ENCODE results near the gene HACD4.

Gene HACD4

GRCh38 chr9:20995616-20996015 lies 35.8 kb downstream of the HACD4 start:
- no peak for TF ChIP-seq GATA3 (IDR thresholded peaks at IDR 0.05; ENCODE audit: low read depth, low read length)
- no peak for TF ChIP-seq GATA2 (IDR thresholded peaks at IDR 0.05; ENCODE audit: low read depth, low read length)

GRCh38 chr9:20994486-20994885 lies 37.0 kb downstream of the HACD4 start:
- TF ChIP-seq GATA3 (IDR thresholded peaks at IDR 0.05; ENCODE audit: low read depth, low read length) (no peak), GATA2 (IDR thresholded peaks at IDR 0.05; ENCODE audit: low read depth, low read length) (no peak)

GRCh38 chr9:20990867-20991266 lies 40.6 kb downstream of the HACD4 start:
- TF ChIP-seq GATA2 (IDR thresholded peaks at IDR 0.05; ENCODE audit: low read depth, low read length) (no peak), GATA3 (IDR thresholded peaks at IDR 0.05; ENCODE audit: low read depth, low read length) (no peak)

- no peak for TF ChIP-seq GATA3 (IDR thresholded peaks at IDR 0.05; ENCODE audit: low read depth, low read length)
- TF ChIP-seq GATA2 (IDR thresholded peaks at IDR 0.05; ENCODE audit: low read depth, low read length) = no peak
Measured at GRCh38 chr9:20989923-20990341, 41.5 kb downstream of the HACD4 start.

- TF ChIP-seq GATA2 (IDR thresholded peaks at IDR 0.05; ENCODE audit: low read depth, low read length) = no peak
- no peak for TF ChIP-seq GATA3 (IDR thresholded peaks at IDR 0.05; ENCODE audit: low read depth, low read length)
Measured at GRCh38 chr9:20988671-20989315, 42.6 kb downstream of the HACD4 start.

- TF ChIP-seq GATA2 (IDR thresholded peaks at IDR 0.05; ENCODE audit: low read depth, low read length) (no peak), GATA3 (IDR thresholded peaks at IDR 0.05; ENCODE audit: low read depth, low read length) (no peak)
Measured at GRCh38 chr9:20988061-20988460, 43.4 kb downstream of the HACD4 start.

- TF ChIP-seq GATA2 (IDR thresholded peaks at IDR 0.05; ENCODE audit: low read depth, low read length) (no peak), GATA3 (IDR thresholded peaks at IDR 0.05; ENCODE audit: low read depth, low read length) (no peak)
Measured at GRCh38 chr9:20987521-20987920, 43.9 kb downstream of the HACD4 start.

GRCh38 chr9:20985851-20986600 lies 45.4 kb downstream of the HACD4 start:
- TF ChIP-seq GATA3 (IDR thresholded peaks at IDR 0.05; ENCODE audit: low read depth, low read length) (no peak), GATA2 (IDR thresholded peaks at IDR 0.05; ENCODE audit: low read depth, low read length) (no peak)

- TF ChIP-seq GATA2 (IDR thresholded peaks at IDR 0.05; ENCODE audit: low read depth, low read length) (no peak), GATA3 (IDR thresholded peaks at IDR 0.05; ENCODE audit: low read depth, low read length) (no peak)
Measured at GRCh38 chr9:20984506-20984905, 46.9 kb downstream of the HACD4 start.

GRCh38 chr9:20981486-20981885 lies 50.0 kb downstream of the HACD4 start:
- TF ChIP-seq GATA2 (IDR thresholded peaks at IDR 0.05; ENCODE audit: low read depth, low read length) = no peak
- no peak for TF ChIP-seq GATA3 (IDR thresholded peaks at IDR 0.05; ENCODE audit: low read depth, low read length)

GRCh38 chr9:20980832-20981455 lies 50.5 kb downstream of the HACD4 start:
- TF ChIP-seq GATA2 (IDR thresholded peaks at IDR 0.05; ENCODE audit: low read depth, low read length) (no peak), GATA3 (IDR thresholded peaks at IDR 0.05; ENCODE audit: low read depth, low read length) (no peak)

GRCh38 chr9:20978249-20978648 lies 53.2 kb downstream of the HACD4 start:
- TF ChIP-seq GATA2 (IDR thresholded peaks at IDR 0.05; ENCODE audit: low read depth, low read length) (no peak), GATA3 (IDR thresholded peaks at IDR 0.05; ENCODE audit: low read depth, low read length) (no peak)

- TF ChIP-seq GATA2 (IDR thresholded peaks at IDR 0.05; ENCODE audit: low read depth, low read length) (no peak), GATA3 (IDR thresholded peaks at IDR 0.05; ENCODE audit: low read depth, low read length) (no peak)
Measured at GRCh38 chr9:20972684-20973083, 58.8 kb downstream of the HACD4 start.

- TF ChIP-seq GATA3 (IDR thresholded peaks at IDR 0.05; ENCODE audit: low read depth, low read length) = no peak
- no peak for TF ChIP-seq GATA2 (IDR thresholded peaks at IDR 0.05; ENCODE audit: low read depth, low read length)
Measured at GRCh38 chr9:20962536-20963225, 68.8 kb downstream of the HACD4 start.

Measured in SH-SY5Y (cell line).